Aorta (tissue), 5 donors: ENCODE data around the gene FAM83F. TPM values are rescaled to one million over a fixed set of nuclear protein-coding genes. Genes with fewer than 3 reads are reported as not detected.

Source experiments
- ATAC-seq: fragments of 200-7000 bp; cut with Tn5 transposase; one replicate; pipeline ENCODE4 v1.9.1; 2022; ENCODE audit warnings: moderate library complexity; ENCODE audit not compliant: low FRiP score
- DNase-seq, 2 donors: peaks; one replicate each; pipeline ENCODE4 v3.0.0-alpha.2; 2020
- H3K27ac ChIP-seq, 2 donors: one replicate each; pipeline ENCODE4 v1.5.1; 2013; ENCODE audit warnings: low read length in 2 of 2, mild to moderate bottlenecking in 2 of 2, moderate library complexity in 2 of 2, control low read depth in 1 of 2, inconsistent platforms in 1 of 2, low read depth in 1 of 2
- H3K27me3 ChIP-seq, 2 donors: one replicate each; pipeline ENCODE4 v1.6.1; 2013; ENCODE audit warnings: control low read depth in 1 of 2, low read length in 1 of 2, mild to moderate bottlenecking in 1 of 2, moderate library complexity in 1 of 2; ENCODE audit not compliant: insufficient read depth in 2 of 2, control insufficient read depth in 1 of 2
- H3K36me3 ChIP-seq, 2 donors: one replicate each; pipeline ENCODE4 v1.6.1; 2013; ENCODE audit warnings: control low read depth in 1 of 2, low read length in 1 of 2, mild to moderate bottlenecking in 1 of 2; ENCODE audit not compliant: insufficient read depth in 2 of 2, control insufficient read depth in 1 of 2
- H3K4me1 ChIP-seq, 2 donors: one replicate each; pipeline ENCODE4 v1.6.1; 2013; ENCODE audit warnings: low read length in 2 of 2, control low read depth in 1 of 2, mild to moderate bottlenecking in 1 of 2, moderate library complexity in 1 of 2; ENCODE audit not compliant: insufficient read depth in 2 of 2, control insufficient read depth in 1 of 2
- H3K4me3 ChIP-seq, 2 donors: one replicate each; pipeline ENCODE4 v1.5.1; 2013; ENCODE audit warnings: low read length in 2 of 2, control low read depth in 1 of 2, mild to moderate bottlenecking in 1 of 2
- H3K9me3 ChIP-seq: one replicate; pipeline ENCODE4 v1.6.1; 2013; ENCODE audit warnings: mild to moderate bottlenecking, low read length; ENCODE audit not compliant: control insufficient read depth
- WGBS, 2 donors: extraction: QIAGEN DNeasy Blood & Tissue Kit; methylation state at CpG; one replicate each; pipeline ENCODE4 v1.1.7; 2013; 5-methylcytosine and 5-hydroxymethylcytosine counted together
- intact Hi-C, 2 donors: fragments of 100-400 bp; cut with DNase I; formaldehyde crosslinking; loops; one replicate each; pipeline versions ENCODE4 v1.14.2 to v1.15.0; 2022
- polyA plus RNA-seq, 2 donors: library from polyadenylated mRNA; stranded (reverse); fragments of 200-250 nt; gene quantifications; one replicate each; pipeline ENCODE4 v1.2.3, GENCODE V29; 2013
- total RNA-seq, 2 donors: library from RNA; stranded (reverse); fragmentation: NEBNext Ultra II Directional; extraction: Animal tissue kit (Norgen Biotek cat#: 25700); gene quantifications; one replicate each; pipeline ENCODE4 v1.2.1, GENCODE V29; 2021
- donor health status: healthy with polysubstance abuse.
- donor health status: Bipolar disorder and iron deficiency.
- donor health status: DM: no; HTN: no; CAD: no.
- donor health status: DM: no; HTN: no; CAD: no.
- donor health status: DM: yes; HTN: yes; CAD: no.

FAM83F gene
- total and polyA plus RNA-seq, 4 donors, result 0.15 to 0.88 (median 0.84) TPM; not detected in 1

DNA sequence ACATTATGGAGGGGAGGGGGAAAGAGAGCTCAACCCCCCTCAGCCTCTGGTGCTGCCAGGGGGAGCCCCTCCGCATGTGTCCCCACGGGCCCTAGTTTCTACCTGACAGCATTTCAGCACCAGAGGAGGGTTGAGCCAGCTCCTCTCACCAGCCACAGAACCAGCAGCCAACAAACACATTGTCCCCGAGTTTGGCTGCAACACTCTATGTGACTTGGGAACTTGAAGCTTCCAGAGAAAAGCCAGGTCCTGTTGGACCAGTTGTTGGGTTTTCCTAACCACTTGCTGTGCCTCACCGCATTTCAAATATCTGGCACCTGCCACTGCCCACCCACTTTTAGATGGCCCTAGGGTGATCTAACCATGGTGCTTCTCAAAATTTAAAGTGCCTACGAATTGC lies 21.1 kb upstream of the FAM83F start:
- no peaks in the 10 kb centered on the region for H3K36me3 ChIP-seq
- no peaks in the 10 kb centered on the region for H3K4me1 ChIP-seq
- 25 to 29% methylated on average over 5 of the region's 5 CpGs for WGBS, 2 donors
- no peak for ATAC-seq
- intact Hi-C loops, result no loop called here
- no peak for DNase-seq
- H3K27me3 ChIP-seq, result peaks cover 0 to 1% of the 10 kb centered on the region in 2 donors
- no peak overlapping the region for H3K27ac ChIP-seq
- no peak overlapping the region for H3K4me3 ChIP-seq
- H3K9me3 ChIP-seq, result no peaks in the 10 kb centered on the region

- H3K27me3 ChIP-seq, result peaks cover 0 to 1% of the 10 kb centered on the region in 2 donors
- 63 to 65% methylated on average over 5 of the region's 5 CpGs for WGBS, 2 donors
These were observed 20.7 kb upstream of the FAM83F start for GRCh38 chr22:39974065-39974464.

DNA sequence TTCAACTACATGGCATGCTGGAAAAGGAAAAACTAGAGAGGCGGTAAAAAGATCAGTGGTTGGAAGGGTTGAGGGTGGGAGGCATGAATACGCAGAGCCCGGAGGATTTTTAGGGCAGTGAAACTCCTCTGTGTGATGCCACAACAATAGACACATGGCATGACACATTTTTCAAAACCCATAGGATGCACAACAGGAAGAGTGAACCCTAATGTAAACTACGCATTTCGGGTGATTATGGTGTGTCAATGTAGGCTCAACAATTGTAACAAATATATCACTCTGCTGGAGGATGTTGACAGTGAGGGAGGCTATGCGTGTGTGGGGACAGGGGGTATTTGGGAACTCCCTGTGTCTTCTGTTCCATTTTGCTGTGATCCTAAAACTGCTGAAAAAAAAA lies 15.7 kb upstream of the FAM83F start:
- Histone ChIP-seq H3K9me3 (no peaks in the 10 kb centered on the region), H3K27ac (no peak overlapping the region), H3K4me3 (no peak overlapping the region), H3K4me1 (no peaks in the 10 kb centered on the region), H3K36me3 (no peaks in the 10 kb centered on the region), H3K27me3 (peaks cover 0 to 1% of the 10 kb centered on the region in 2 donors)
- WGBS, 2 donors, result 71 to 80% methylated on average over 6 of the region's 6 CpGs
- ATAC-seq (no peak), DNase-seq (no peak)
- intact Hi-C loops, result no loop called here

More at GRCh38 chr22:39974065-39974464, 20.7 kb upstream of the FAM83F start:
- ATAC-seq, result no peak
- Histone ChIP-seq H3K36me3 (no peaks in the 10 kb centered on the region), H3K4me1 (no peaks in the 10 kb centered on the region), H3K4me3 (no peak overlapping the region), H3K27ac (no peak overlapping the region), H3K9me3 (no peaks in the 10 kb centered on the region)
- no peak for DNase-seq
- intact Hi-C loops, result no loop called here

DNA sequence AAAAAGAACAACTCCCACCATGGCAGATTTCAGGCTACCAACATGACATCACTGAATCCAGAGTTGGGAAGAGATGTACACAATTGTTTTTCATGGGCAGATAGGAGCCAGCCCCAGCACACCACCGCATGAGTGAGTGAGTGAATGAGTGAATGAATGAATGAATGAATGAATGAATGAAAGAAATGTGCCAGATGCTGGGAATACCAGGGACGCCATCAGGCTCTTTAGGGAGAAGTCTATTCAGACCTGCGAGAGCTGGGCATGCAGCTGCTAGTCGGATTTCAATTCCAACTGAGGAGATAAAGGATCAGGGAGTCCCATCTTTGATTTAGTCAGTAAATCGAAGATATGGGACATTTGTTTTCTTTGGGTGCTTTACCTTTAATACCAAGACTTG lies 15.3 kb upstream of the FAM83F start:
- intact Hi-C loops, result no loop called here
- DNase-seq (no peak), ATAC-seq (no peak)
- no peaks in the 10 kb centered on the region for H3K36me3 ChIP-seq
- 80% methylated on average over 5 of the region's 5 CpGs for WGBS, 2 donors
- peaks cover 0 to 1% of the 10 kb centered on the region in 2 donors for H3K27me3 ChIP-seq
- H3K27ac ChIP-seq, result no peak overlapping the region
- H3K4me1 ChIP-seq, result no peaks in the 10 kb centered on the region
- no peak overlapping the region for H3K4me3 ChIP-seq
- no peaks in the 10 kb centered on the region for H3K9me3 ChIP-seq

DNA sequence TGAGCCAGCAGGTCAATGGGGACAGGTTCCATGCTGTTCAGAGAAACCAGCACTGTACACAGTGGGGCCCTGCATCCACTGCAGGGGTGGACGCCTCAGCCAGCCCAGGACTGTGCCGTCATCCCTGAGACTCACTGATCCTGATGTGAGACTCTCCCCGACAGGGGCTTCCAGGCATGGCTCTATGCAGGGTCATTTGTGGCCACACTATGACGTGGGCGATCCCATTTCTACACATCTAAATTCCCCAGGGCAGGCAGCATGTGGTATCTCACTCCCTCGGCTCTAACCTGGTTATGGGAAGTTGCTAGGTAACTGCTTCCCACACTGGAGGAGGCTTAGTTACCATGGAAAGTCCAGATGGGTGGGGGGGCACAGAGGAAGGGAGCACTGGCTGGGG lies 14.2 kb upstream of the FAM83F start:
- no peaks in the 10 kb centered on the region for H3K4me1 ChIP-seq
- ATAC-seq, result no peak
- no peaks in the 10 kb centered on the region for H3K36me3 ChIP-seq
- no peak for DNase-seq
- no peak overlapping the region for H3K27ac ChIP-seq
- no peak overlapping the region for H3K4me3 ChIP-seq
- H3K27me3 ChIP-seq, result peaks cover 0 to 1% of the 10 kb centered on the region in 2 donors
- H3K9me3 ChIP-seq, result no peaks in the 10 kb centered on the region
- intact Hi-C loops, result no loop called here
- 51 to 57% methylated on average over 6 of the region's 6 CpGs for WGBS, 2 donors

- WGBS, 2 donors, result 92 to 96% methylated on average over 4 of the region's 4 CpGs
- H3K36me3 ChIP-seq, result no peaks in the 10 kb centered on the region
- no peak overlapping the region for H3K27ac ChIP-seq
- no peak overlapping the region for H3K4me3 ChIP-seq
- no peaks in the 10 kb centered on the region for H3K4me1 ChIP-seq
- intact Hi-C loops, result no loop called here
- H3K9me3 ChIP-seq, result no peaks in the 10 kb centered on the region
- no peak for DNase-seq
- no peaks in the 10 kb centered on the region for H3K27me3 ChIP-seq
- no peak for ATAC-seq
These were observed 11.4 kb upstream of the FAM83F start for GRCh38 chr22:39983346-39983745.

- Histone ChIP-seq H3K9me3 (no peaks in the 10 kb centered on the region), H3K27ac (no peak overlapping the region), H3K36me3 (no peaks in the 10 kb centered on the region), H3K4me1 (no peaks in the 10 kb centered on the region), H3K4me3 (no peak overlapping the region), H3K27me3 (no peaks in the 10 kb centered on the region)
- ATAC-seq (no peak), DNase-seq (no peak)
- intact Hi-C loops, result no loop called here
- 40 to 56% methylated on average over 2 of the region's 2 CpGs for WGBS, 2 donors
These were observed 10.7 kb upstream of the FAM83F start for GRCh38 chr22:39984006-39984405.

GRCh38 chr22:39984746-39985145 lies 10.0 kb upstream of the FAM83F start:
- DNase-seq (no peak), ATAC-seq (no peak)
- Histone ChIP-seq H3K9me3 (no peaks in the 10 kb centered on the region), H3K4me1 (no peaks in the 10 kb centered on the region), H3K27ac (no peak overlapping the region), H3K27me3 (no peaks in the 10 kb centered on the region), H3K36me3 (no peaks in the 10 kb centered on the region), H3K4me3 (no peak overlapping the region)
- WGBS, 2 donors, result 86 to 90% methylated on average over 2 of the region's 2 CpGs
- intact Hi-C loops, result no loop called here

- no peaks in the 10 kb centered on the region for H3K27me3 ChIP-seq
- no peaks in the 10 kb centered on the region for H3K4me1 ChIP-seq
- H3K4me3 ChIP-seq, result no peak overlapping the region
- no peaks in the 10 kb centered on the region for H3K9me3 ChIP-seq
- no peak overlapping the region for H3K27ac ChIP-seq
- no peak for ATAC-seq
- no peak for DNase-seq
- H3K36me3 ChIP-seq, result no peaks in the 10 kb centered on the region
- intact Hi-C loops, result no loop called here
- WGBS, 2 donors, result 72 to 77% methylated on average over 7 of the region's 7 CpGs
These were observed 9.2 kb upstream of the FAM83F start for GRCh38 chr22:39985383-39986035.
